ENCODE results near the gene CSF3R. TPM values are rescaled to one million over a fixed set of nuclear protein-coding genes. Genes with fewer than 3 reads are reported as not detected.

The CSF3R gene
- total RNA-seq, 5 donors from 2014 or later (not counting 1 experiment from before 2014, with no cell fraction given): 0.25 to 2.1 (median 1.8) TPM

DNA sequence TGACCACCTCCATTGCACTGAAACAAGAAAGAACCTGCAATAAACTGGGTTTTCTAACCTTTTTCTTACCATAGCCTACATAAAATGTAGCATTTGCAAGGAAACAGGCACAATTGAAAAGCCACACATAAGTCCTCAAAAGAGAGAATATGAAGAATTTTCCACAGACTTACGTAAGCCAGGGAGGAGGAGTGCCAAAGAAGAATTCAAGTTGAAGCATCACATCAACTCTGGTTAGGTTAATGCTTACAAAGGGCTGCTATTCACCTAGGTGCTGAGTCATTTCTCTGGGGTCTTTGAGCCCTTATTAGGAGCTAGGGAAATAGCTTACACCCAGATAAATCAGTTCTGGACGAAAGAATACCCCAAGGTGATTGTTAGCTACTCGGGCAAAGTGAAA is 42.1 kb downstream of the CSF3R start:
- DNase-seq (no peak), ATAC-seq (replicated peaks in 1 of 4) (no peak)
- Histone ChIP-seq H3K27me3 (replicated peaks in 1 of 2; ENCODE audit: control insufficient read depth in 2 of 2, extremely low read depth in 1 of 2, insufficient read depth in 2 of 2, low read length in 1 of 2) (no peaks in the 10 kb centered on the region), H3K4me1 (ENCODE audit: control insufficient read depth in 1 of 2, extremely low read depth in 1 of 2, insufficient read depth in 2 of 2, low read length in 2 of 2) (no peaks in the 10 kb centered on the region), H3K36me3 (ENCODE audit: control insufficient read depth in 2 of 2, extremely low read depth in 1 of 2, insufficient read depth in 1 of 2, low read length in 1 of 2) (no peaks in the 10 kb centered on the region), H3K4me3 (ENCODE audit: control insufficient read depth in 1 of 2, extremely low read depth in 1 of 2, low read length in 1 of 2) (no peak overlapping the region), H3K9me3 (no peaks in the 10 kb centered on the region), H3K27ac (ENCODE audit: low read length) (no peak overlapping the region)
- no peak overlapping the region for H3K27ac Mint-ChIP-seq
- H3K27me3 Mint-ChIP-seq: no peaks in the 10 kb centered on the region
- WGBS (ENCODE audit: insufficient coverage): 86% methylated on average over 3 of the region's 3 CpGs
- ChIA-PET CTCF (interaction anchor here (0.5 kb wide), 2 partner anchors 13 to 116 kb away, joined by 3 to 8 read pairs; no protein-coding TSS in a partner anchor), POLR2A (no interaction called here)
- H3K36me3 Mint-ChIP-seq: no peaks in the 10 kb centered on the region
- H3K9me3 Mint-ChIP-seq: no peaks in the 10 kb centered on the region
- H3K4me1 Mint-ChIP-seq: no peaks in the 10 kb centered on the region
- no peak overlapping the region for H3K4me3 Mint-ChIP-seq

DNA sequence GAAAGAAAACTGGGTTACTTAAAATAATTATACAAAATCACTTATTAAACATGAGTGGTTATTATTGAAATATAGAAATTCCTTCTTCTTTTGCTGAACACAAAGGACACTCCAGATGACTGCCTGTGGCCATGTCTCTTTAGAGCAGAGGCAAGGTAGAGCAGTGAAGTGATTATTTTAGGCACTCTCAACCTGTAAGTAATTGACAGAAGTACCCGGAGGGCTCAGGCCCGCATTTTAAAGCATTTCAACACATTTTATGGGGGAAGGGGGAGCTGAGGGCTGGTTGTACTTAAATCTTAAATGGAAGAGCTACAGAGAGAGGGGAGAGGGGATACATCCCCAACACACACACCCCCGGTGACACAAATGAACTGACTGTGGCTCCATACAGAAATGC is 42.7 kb downstream of the CSF3R start:
- Histone ChIP-seq H3K4me1 (ENCODE audit: control insufficient read depth in 1 of 2, extremely low read depth in 1 of 2, insufficient read depth in 2 of 2, low read length in 2 of 2) (no peaks in the 10 kb centered on the region), H3K27me3 (replicated peaks in 1 of 2; ENCODE audit: control insufficient read depth in 2 of 2, extremely low read depth in 1 of 2, insufficient read depth in 2 of 2, low read length in 1 of 2) (no peaks in the 10 kb centered on the region), H3K27ac (ENCODE audit: low read length) (no peak overlapping the region), H3K36me3 (ENCODE audit: control insufficient read depth in 2 of 2, extremely low read depth in 1 of 2, insufficient read depth in 1 of 2, low read length in 1 of 2) (no peaks in the 10 kb centered on the region), H3K4me3 (ENCODE audit: control insufficient read depth in 1 of 2, extremely low read depth in 1 of 2, low read length in 1 of 2) (no peak overlapping the region), H3K9me3 (no peaks in the 10 kb centered on the region)
- WGBS (ENCODE audit: insufficient coverage): no CpG with 5 or more reads among the region's 3 CpGs
- DNase-seq (no peak), ATAC-seq (replicated peaks in 1 of 4) (no peak)
- H3K27ac Mint-ChIP-seq: no peak overlapping the region
- no peaks in the 10 kb centered on the region for H3K36me3 Mint-ChIP-seq
- POLR2A ChIA-PET: no interaction called here
- no peaks in the 10 kb centered on the region for H3K4me1 Mint-ChIP-seq
- H3K9me3 Mint-ChIP-seq: no peaks in the 10 kb centered on the region
- no peaks in the 10 kb centered on the region for H3K27me3 Mint-ChIP-seq
- H3K4me3 Mint-ChIP-seq: no peak overlapping the region
- CTCF ChIA-PET: no interaction called here

DNA sequence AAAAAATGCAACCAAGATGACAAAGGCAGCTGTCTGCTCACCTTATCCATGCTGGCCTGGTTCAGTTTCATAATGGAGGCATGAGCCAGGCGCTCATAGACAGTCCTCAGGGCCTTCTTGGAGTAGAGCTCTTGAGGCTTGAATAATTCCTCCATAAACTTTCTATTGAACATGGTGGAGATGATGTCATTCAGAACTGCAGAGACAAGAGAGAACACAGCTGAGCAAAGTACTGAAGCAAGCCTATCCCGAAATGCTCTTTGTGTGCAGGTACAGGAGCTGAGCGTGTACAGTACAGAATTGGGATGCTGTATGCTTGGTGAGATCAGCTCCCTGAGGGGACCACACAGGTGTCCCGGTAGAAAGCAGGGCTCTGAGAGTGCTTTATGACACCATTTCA is 44.0 kb downstream of the CSF3R start:
- ATAC-seq (replicated peaks in 1 of 4) (no peak), DNase-seq (no peak)
- no peak overlapping the region for H3K4me3 Mint-ChIP-seq
- no peaks in the 10 kb centered on the region for H3K4me1 ChIP-seq (ENCODE audit: control insufficient read depth in 1 of 2, extremely low read depth in 1 of 2, insufficient read depth in 2 of 2, low read length in 2 of 2)
- no peak overlapping the region for H3K27ac Mint-ChIP-seq
- CTCF ChIA-PET: no interaction called here
- H3K4me3 ChIP-seq (ENCODE audit: control insufficient read depth in 1 of 2, extremely low read depth in 1 of 2, low read length in 1 of 2): no peak overlapping the region
- H3K9me3 ChIP-seq: no peaks in the 10 kb centered on the region
- H3K4me1 Mint-ChIP-seq: no peaks in the 10 kb centered on the region
- H3K36me3 ChIP-seq (ENCODE audit: control insufficient read depth in 2 of 2, extremely low read depth in 1 of 2, insufficient read depth in 1 of 2, low read length in 1 of 2): no peaks in the 10 kb centered on the region
- no peaks in the 10 kb centered on the region for H3K36me3 Mint-ChIP-seq
- H3K27me3 ChIP-seq (replicated peaks in 1 of 2; ENCODE audit: control insufficient read depth in 2 of 2, extremely low read depth in 1 of 2, insufficient read depth in 2 of 2, low read length in 1 of 2): no peaks in the 10 kb centered on the region
- H3K27me3 Mint-ChIP-seq: no peaks in the 10 kb centered on the region
- H3K27ac ChIP-seq (ENCODE audit: low read length): no peak overlapping the region
- 100% methylated on average over 3 of the region's 4 CpGs for WGBS (ENCODE audit: insufficient coverage)
- H3K9me3 Mint-ChIP-seq: no peaks in the 10 kb centered on the region
- POLR2A ChIA-PET: no interaction called here

DNA sequence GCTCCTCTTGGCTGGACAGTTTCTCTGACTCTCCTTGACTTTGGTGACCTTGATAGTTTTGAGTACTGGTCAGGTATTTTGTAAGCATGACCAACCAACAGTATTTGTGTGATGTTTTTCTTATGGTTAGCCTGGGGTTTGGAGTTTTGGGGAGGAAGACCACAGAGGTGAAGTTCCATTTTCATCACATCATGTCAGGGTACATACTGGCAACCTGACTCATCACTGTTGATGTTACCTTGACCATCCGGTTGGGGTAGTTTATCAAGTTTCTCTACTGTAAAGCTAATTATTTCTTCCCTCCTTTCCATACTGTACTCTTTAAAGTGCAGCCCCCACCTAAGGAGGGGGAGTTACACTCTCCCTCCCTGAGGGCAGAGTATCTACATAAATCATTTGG is 45.9 kb downstream of the CSF3R start:
- POLR2A ChIA-PET: no interaction called here

DNA sequence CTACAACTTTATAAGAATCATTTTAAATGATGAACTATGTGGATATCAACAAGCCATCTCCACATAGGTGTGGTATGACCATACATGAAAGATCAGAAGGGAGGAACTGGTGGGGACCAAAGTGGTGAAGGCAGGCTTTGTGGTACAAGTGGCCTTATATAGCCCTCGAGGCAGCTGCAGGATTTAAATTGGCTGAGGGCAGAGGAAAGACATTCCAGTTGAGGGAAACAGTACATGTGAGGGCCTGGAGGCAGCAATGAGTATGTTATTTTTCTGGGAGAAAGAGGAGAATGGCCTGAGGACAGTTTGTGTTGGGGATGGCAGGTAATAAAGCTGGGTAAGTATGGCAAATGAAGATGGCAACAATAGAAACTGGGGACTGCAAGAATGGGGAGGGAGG is 49.6 kb downstream of the CSF3R start:
- Mint-ChIP-seq H3K27me3 (peaks cover 0 to 10% of the 10 kb centered on the region in 2 donors), H3K9me3 (no peaks in the 10 kb centered on the region), H3K36me3 (peaks cover 4% of the 10 kb centered on the region), H3K4me1 (no peaks in the 10 kb centered on the region), H3K27ac (no peak overlapping the region), H3K4me3 (no peak overlapping the region)
- DNase-seq (no peak), ATAC-seq (replicated peaks in 1 of 4) (no peak)
- ChIA-PET POLR2A (interaction anchor here in 1 of 2 donors (0.5 kb wide), 1 partner anchor 8 kb away, joined by 5 read pairs; no protein-coding TSS in a partner anchor), CTCF (no interaction called here)
- 0% methylated on average over 1 of the region's 1 CpG for WGBS (ENCODE audit: insufficient coverage)
- no peaks in the 10 kb centered on the region for H3K9me3 ChIP-seq
- no peak overlapping the region for H3K27ac ChIP-seq (ENCODE audit: low read length)
- peaks cover 0 to 2% of the 10 kb centered on the region in 2 experiments for H3K27me3 ChIP-seq (replicated peaks in 1 of 2; ENCODE audit: control insufficient read depth in 2 of 2, extremely low read depth in 1 of 2, insufficient read depth in 2 of 2, low read length in 1 of 2)
- H3K4me3 ChIP-seq (ENCODE audit: control insufficient read depth in 1 of 2, extremely low read depth in 1 of 2, low read length in 1 of 2): no peak overlapping the region
- no peaks in the 10 kb centered on the region for H3K4me1 ChIP-seq (ENCODE audit: control insufficient read depth in 1 of 2, extremely low read depth in 1 of 2, insufficient read depth in 2 of 2, low read length in 2 of 2)
- no peaks in the 10 kb centered on the region for H3K36me3 ChIP-seq (ENCODE audit: control insufficient read depth in 2 of 2, extremely low read depth in 1 of 2, insufficient read depth in 1 of 2, low read length in 1 of 2)

More for the DNA sequence above, 45.9 kb downstream of the CSF3R start:
- H3K27ac ChIP-seq (ENCODE audit: low read length): no peak overlapping the region
- H3K27ac Mint-ChIP-seq: no peak overlapping the region
- H3K36me3 Mint-ChIP-seq: no peaks in the 10 kb centered on the region
- CTCF ChIA-PET: no interaction called here
- no peaks in the 10 kb centered on the region for H3K4me1 Mint-ChIP-seq
- H3K9me3 ChIP-seq: no peaks in the 10 kb centered on the region
- no peaks in the 10 kb centered on the region for H3K27me3 ChIP-seq (replicated peaks in 1 of 2; ENCODE audit: control insufficient read depth in 2 of 2, extremely low read depth in 1 of 2, insufficient read depth in 2 of 2, low read length in 1 of 2)
- no peaks in the 10 kb centered on the region for H3K27me3 Mint-ChIP-seq
- ATAC-seq (replicated peaks in 1 of 4): no peak
- DNase-seq: no peak
- no peaks in the 10 kb centered on the region for H3K4me1 ChIP-seq (ENCODE audit: control insufficient read depth in 1 of 2, extremely low read depth in 1 of 2, insufficient read depth in 2 of 2, low read length in 2 of 2)
- H3K9me3 Mint-ChIP-seq: no peaks in the 10 kb centered on the region
- no CpG with 5 or more reads among the region's 1 CpG for WGBS (ENCODE audit: insufficient coverage)
- no peak overlapping the region for H3K4me3 ChIP-seq (ENCODE audit: control insufficient read depth in 1 of 2, extremely low read depth in 1 of 2, low read length in 1 of 2)
- no peak overlapping the region for H3K4me3 Mint-ChIP-seq
- H3K36me3 ChIP-seq (ENCODE audit: control insufficient read depth in 2 of 2, extremely low read depth in 1 of 2, insufficient read depth in 1 of 2, low read length in 1 of 2): no peaks in the 10 kb centered on the region

DNA sequence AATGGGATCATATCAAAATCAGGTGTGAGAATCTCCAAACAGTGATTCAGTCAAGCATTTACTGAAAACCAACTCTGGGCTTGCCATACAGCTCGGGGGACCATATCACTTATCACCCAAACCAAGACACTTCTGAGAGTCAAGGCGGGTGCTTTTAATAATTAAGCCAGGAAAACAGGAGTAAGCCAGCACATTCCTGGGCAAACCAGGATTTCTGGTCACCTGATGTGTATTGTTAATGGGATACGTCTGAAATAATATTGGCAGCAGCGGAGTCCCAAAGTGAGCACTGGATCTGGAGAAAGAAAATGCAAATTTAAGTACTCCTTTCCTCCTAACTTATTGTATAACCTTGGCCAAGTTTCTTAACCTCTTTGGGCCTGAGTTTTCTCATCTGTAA is 50.1 kb downstream of the CSF3R start:
- H3K36me3 Mint-ChIP-seq: peaks cover 4% of the 10 kb centered on the region
- CTCF ChIA-PET: no interaction called here
- no peaks in the 10 kb centered on the region for H3K9me3 Mint-ChIP-seq

DNA sequence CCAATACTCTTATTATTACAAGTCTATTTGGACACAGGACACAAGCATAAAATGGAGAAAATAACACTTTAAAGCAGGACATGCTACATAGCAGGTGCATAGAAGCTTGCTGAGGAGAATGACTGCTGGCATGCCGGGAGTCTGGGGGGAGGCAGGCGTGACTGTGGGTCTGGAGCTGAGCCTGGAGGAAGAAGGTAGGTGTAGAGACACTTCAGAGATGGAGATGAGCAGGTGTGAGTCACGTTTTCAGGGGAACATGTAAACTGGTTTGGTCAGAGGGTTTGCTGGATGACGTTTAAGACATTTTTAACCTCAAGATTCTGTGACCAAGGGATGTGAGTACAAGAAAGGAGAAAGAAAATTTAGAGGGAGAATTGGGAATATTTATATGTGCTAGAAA is 56.9 kb downstream of the CSF3R start:
- POLR2A ChIA-PET: interaction anchor here in 1 of 2 donors (0.5 kb wide), 1 partner anchor 1391 kb away, joined by 4 read pairs; no protein-coding TSS in a partner anchor
- no peak overlapping the region for H3K4me3 Mint-ChIP-seq
- Histone ChIP-seq H3K9me3 (no peaks in the 10 kb centered on the region), H3K27me3 (replicated peaks in 1 of 2; ENCODE audit: control insufficient read depth in 2 of 2, extremely low read depth in 1 of 2, insufficient read depth in 2 of 2, low read length in 1 of 2) (peaks cover 0 to 2% of the 10 kb centered on the region in 2 experiments), H3K4me3 (ENCODE audit: control insufficient read depth in 1 of 2, extremely low read depth in 1 of 2, low read length in 1 of 2) (no peak overlapping the region), H3K27ac (ENCODE audit: low read length) (no peak overlapping the region), H3K4me1 (ENCODE audit: control insufficient read depth in 1 of 2, extremely low read depth in 1 of 2, insufficient read depth in 2 of 2, low read length in 2 of 2) (peaks cover 0 to 7% of the 10 kb centered on the region in 2 experiments), H3K36me3 (ENCODE audit: control insufficient read depth in 2 of 2, extremely low read depth in 1 of 2, insufficient read depth in 1 of 2, low read length in 1 of 2) (no peaks in the 10 kb centered on the region)
- H3K27me3 Mint-ChIP-seq: peaks cover 0 to under 1% of the 10 kb centered on the region in 2 donors
- no peaks in the 10 kb centered on the region for H3K9me3 Mint-ChIP-seq
- DNase-seq (no peak), ATAC-seq (replicated peaks in 1 of 4) (no peak)
- H3K36me3 Mint-ChIP-seq: peaks cover under 1% of the 10 kb centered on the region
- 43% methylated on average over 4 of the region's 4 CpGs for WGBS (ENCODE audit: insufficient coverage)
- no peak overlapping the region for H3K27ac Mint-ChIP-seq
- CTCF ChIA-PET: interaction anchor here in 1 of 2 donors (0.7 kb wide), 1 partner anchor 116 kb away, joined by 3 read pairs; no protein-coding TSS in a partner anchor
- H3K4me1 Mint-ChIP-seq: peaks cover 7 to 9% (median 8%) of the 10 kb centered on the region in 3 donors

More for the DNA sequence above, 50.1 kb downstream of the CSF3R start:
- Histone ChIP-seq H3K9me3 (no peaks in the 10 kb centered on the region), H3K27me3 (replicated peaks in 1 of 2; ENCODE audit: control insufficient read depth in 2 of 2, extremely low read depth in 1 of 2, insufficient read depth in 2 of 2, low read length in 1 of 2) (peaks cover 0 to 2% of the 10 kb centered on the region in 2 experiments), H3K4me3 (ENCODE audit: control insufficient read depth in 1 of 2, extremely low read depth in 1 of 2, low read length in 1 of 2) (no peak overlapping the region), H3K27ac (ENCODE audit: low read length) (no peak overlapping the region), H3K36me3 (ENCODE audit: control insufficient read depth in 2 of 2, extremely low read depth in 1 of 2, insufficient read depth in 1 of 2, low read length in 1 of 2) (no peaks in the 10 kb centered on the region), H3K4me1 (ENCODE audit: control insufficient read depth in 1 of 2, extremely low read depth in 1 of 2, insufficient read depth in 2 of 2, low read length in 2 of 2) (no peaks in the 10 kb centered on the region)
- Mint-ChIP-seq H3K4me3 (no peak overlapping the region), H3K27ac (no peak overlapping the region), H3K4me1 (no peaks in the 10 kb centered on the region), H3K27me3 (peaks cover 0 to 10% of the 10 kb centered on the region in 2 donors)
- DNase-seq (no peak), ATAC-seq (replicated peaks in 1 of 4) (no peak)
- POLR2A ChIA-PET: interaction anchor here in 1 of 2 donors (0.5 kb wide), 1 partner anchor 9 kb away, joined by 5 read pairs; no protein-coding TSS in a partner anchor
- WGBS (ENCODE audit: insufficient coverage): no CpG with 5 or more reads among the region's 4 CpGs

Measured in T-cell (primary cell).